Neural cell (in vitro differentiated cells): ENCODE data around the gene DCTN1.

Experiments
- CTCF ChIP-seq: fragments of 450-650 bp; IDR thresholded peaks from 2 replicates; pipeline ENCODE4 v1.5.1; 2014; ENCODE audit warnings: antibody characterized with exemption, mild to moderate bottlenecking, moderate library complexity; ENCODE audit not compliant: poor library complexity, severe bottlenecking
- EP300 ChIP-seq: fragments of 450-650 bp; conservative IDR thresholded peaks from 2 replicates; pipeline ENCODE4 v1.6.1; 2014; ENCODE audit warnings: antibody characterized with exemption, mild to moderate bottlenecking, moderate library complexity; ENCODE audit not compliant: poor library complexity, severe bottlenecking
- POLR2AphosphoS5 ChIP-seq: IDR thresholded peaks from 2 replicates; pipeline ENCODE4 v1.6.1; 2012
- RAD21 ChIP-seq: fragments of 450-650 bp; conservative IDR thresholded peaks from 2 replicates; pipeline ENCODE4 v1.6.1; 2014; ENCODE audit warnings: antibody characterized with exemption, mild to moderate bottlenecking, moderate library complexity
- REST ChIP-seq: IDR thresholded peaks from 2 replicates; pipeline ENCODE4 v1.6.1; 2012; ENCODE audit warnings: borderline replicate concordance
- TAF1 ChIP-seq: IDR thresholded peaks from 2 replicates; pipeline ENCODE4 v1.6.1; 2012; ENCODE audit warnings: low read depth

GRCh38 chr2:74312913-74313312 is 67.2 kb downstream of the DCTN1 start:
- TF ChIP-seq TAF1 = no peak
- TF ChIP-seq CTCF = no peak
- TF ChIP-seq POLR2AphosphoS5 = no peak
- TF ChIP-seq EP300 = no peak
- no peak for TF ChIP-seq REST
- TF ChIP-seq RAD21 = no peak
